ENCODE measurements around the gene GAB2. TPM values are rescaled to one million over a fixed set of nuclear protein-coding genes. Genes with fewer than 3 reads are reported as not detected.

GAB2 gene
- total RNA-seq, 1 experiment from 2014 or later = 3.3 TPM

GRCh38 chr11:78241475-78241874 is 176.1 kb downstream of the GAB2 start:
- Histone ChIP-seq H2BK12ac (ENCODE audit: insufficient read length, low read depth, low read length) (no peak overlapping the region), H3K14ac (ENCODE audit: insufficient read depth, low read length) (no peak overlapping the region), H3K18ac (ENCODE audit: insufficient read length, low read depth, low read length) (no peak overlapping the region), H3K4me1 (ENCODE audit: insufficient read depth, low read length) (no peaks in the 10 kb centered on the region), H3T11ph (ENCODE audit: low read length) (no peak overlapping the region), H3K4me2 (ENCODE audit: insufficient read depth, insufficient read length, low read length) (no peak overlapping the region), H4K5ac (ENCODE audit: insufficient read length, low read depth, low read length) (no peak overlapping the region), H4K20me1 (ENCODE audit: control insufficient read depth, insufficient read depth, insufficient read length) (no peaks in the 10 kb centered on the region), H3K9ac (ENCODE audit: extremely low read depth, insufficient read length, low read length) (no peak overlapping the region), H2AFZ (ENCODE audit: low read length) (no peak overlapping the region), H3K27me3 (ENCODE audit: insufficient read depth, low read length) (no peaks in the 10 kb centered on the region), H3K23me2 (ENCODE audit: insufficient read length, low read depth, low read length, poor library complexity, severe bottlenecking) (no peaks in the 10 kb centered on the region), H3K23ac (ENCODE audit: insufficient read length, low read depth, low read length) (no peak overlapping the region), H3K4ac (ENCODE audit: low read depth, low read length) (no peak overlapping the region), H3K79me1 (ENCODE audit: insufficient read depth, low read depth, low read length, poor library complexity, severe bottlenecking) (no peaks in the 10 kb centered on the region), H2BK5ac (ENCODE audit: insufficient read length, low read length) (no peak overlapping the region), H4K8ac (replicated peaks; ENCODE audit: insufficient read length, low read depth, low read length) (no peak overlapping the region), H3K56ac (ENCODE audit: insufficient read length, low read depth, low read length) (no peak overlapping the region), H2BK120ac (ENCODE audit: low read depth, low read length, poor library complexity, severe bottlenecking) (no peak overlapping the region), H3K27ac (ENCODE audit: insufficient read length, low read depth, low read length) (no peak overlapping the region), H3K79me2 (ENCODE audit: insufficient read depth, low read length) (no peaks in the 10 kb centered on the region), H2AK5ac (ENCODE audit: insufficient read length, low read length) (no peak overlapping the region), H2BK15ac (ENCODE audit: low read depth, low read length) (no peak overlapping the region), H2BK20ac (ENCODE audit: low read depth, low read length, poor library complexity, severe bottlenecking) (no peak overlapping the region), H4K91ac (ENCODE audit: insufficient read length, low read depth, low read length) (no peak overlapping the region), H3K9me3 (ENCODE audit: control insufficient read depth, low read depth, low read length) (no peaks in the 10 kb centered on the region)
- Mint-ChIP-seq H3K4me3 (no peak overlapping the region), H3K27me3 (ENCODE audit: low read depth) (no peaks in the 10 kb centered on the region; the same call in 1 of the 2 replicates), H3K4me1 (no peaks in the 10 kb centered on the region), H3K27ac (no peak overlapping the region), H3K36me3 (ENCODE audit: insufficient read depth in 1 of 3, low read depth in 3 of 3) (peaks cover 0 to 10% (median 2%) of the 10 kb centered on the region in 3 experiments; a peak in 4 of 7 replicates), H3K9me3 (peaks cover 0 to 7% of the 10 kb centered on the region in 2 experiments; a peak in 3 of 5 replicates)
- no peak for DNase-seq
- TF ChIP-seq, protein P1, sequence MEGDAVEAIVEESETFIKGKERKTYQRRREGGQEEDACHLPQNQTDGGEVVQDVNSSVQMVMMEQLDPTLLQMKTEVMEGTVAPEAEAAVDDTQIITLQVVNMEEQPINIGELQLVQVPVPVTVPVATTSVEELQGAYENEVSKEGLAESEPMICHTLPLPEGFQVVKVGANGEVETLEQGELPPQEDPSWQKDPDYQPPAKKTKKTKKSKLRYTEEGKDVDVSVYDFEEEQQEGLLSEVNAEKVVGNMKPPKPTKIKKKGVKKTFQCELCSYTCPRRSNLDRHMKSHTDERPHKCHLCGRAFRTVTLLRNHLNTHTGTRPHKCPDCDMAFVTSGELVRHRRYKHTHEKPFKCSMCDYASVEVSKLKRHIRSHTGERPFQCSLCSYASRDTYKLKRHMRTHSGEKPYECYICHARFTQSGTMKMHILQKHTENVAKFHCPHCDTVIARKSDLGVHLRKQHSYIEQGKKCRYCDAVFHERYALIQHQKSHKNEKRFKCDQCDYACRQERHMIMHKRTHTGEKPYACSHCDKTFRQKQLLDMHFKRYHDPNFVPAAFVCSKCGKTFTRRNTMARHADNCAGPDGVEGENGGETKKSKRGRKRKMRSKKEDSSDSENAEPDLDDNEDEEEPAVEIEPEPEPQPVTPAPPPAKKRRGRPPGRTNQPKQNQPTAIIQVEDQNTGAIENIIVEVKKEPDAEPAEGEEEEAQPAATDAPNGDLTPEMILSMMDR (conservative IDR thresholded peaks at IDR 0.05) = no peak

All from H9 (cell line).